HG03196 (cell line): ENCODE results near the gene MRPL54.
"Not testable (repeated sequence)": the region's sequence is repeated elsewhere in the genome, so short reads cannot be mapped to it uniquely, and the experiment has no call there.

Experiments
- ATAC-seq: cut with Tn5 transposase; IDR thresholded peaks from one replicate; pipeline ENCODE4 v1.9.1; 2021; ENCODE audit not compliant: unreplicated experiment

MRPL54 gene

GRCh38 chr19:3738477-3739220, 23.8 kb upstream of the MRPL54 start:
- ATAC-seq: no peak

- no peak for ATAC-seq
These were observed 22.1 kb upstream of the MRPL54 start for GRCh38 chr19:3740431-3740830.

GRCh38 chr19:3743486-3743885, 19.0 kb upstream of the MRPL54 start:
- ATAC-seq: no peak

GRCh38 chr19:3745363-3746045, 17.0 kb upstream of the MRPL54 start:
- ATAC-seq: no peak

GRCh38 chr19:3746371-3747056, 16.0 kb upstream of the MRPL54 start:
- no peak for ATAC-seq

- no peak for ATAC-seq
These were observed 13.5 kb upstream of the MRPL54 start for GRCh38 chr19:3748965-3749364.

- ATAC-seq: no peak
These were observed 12.3 kb upstream of the MRPL54 start for GRCh38 chr19:3750211-3750610.

GRCh38 chr19:3751236-3751635, 11.2 kb upstream of the MRPL54 start:
- no peak for ATAC-seq

GRCh38 chr19:3752492-3752891, 10.0 kb upstream of the MRPL54 start:
- no peak for ATAC-seq

- ATAC-seq: no peak
These were observed 8.7 kb upstream of the MRPL54 start for GRCh38 chr19:3753631-3754410.

- not testable (repeated sequence) for ATAC-seq
These were observed 4.8 kb upstream of the MRPL54 start for GRCh38 chr19:3757705-3758104.

- ATAC-seq: not testable (repeated sequence)
These were observed 4.2 kb upstream of the MRPL54 start for GRCh38 chr19:3758297-3758696.

- no peak for ATAC-seq
These were observed 2.8 kb upstream of the MRPL54 start for GRCh38 chr19:3759482-3760254.

- ATAC-seq: no peak
These were observed 1.6 kb upstream of the MRPL54 start for GRCh38 chr19:3760871-3761361.

GRCh38 chr19:3761382-3762129, 926 bp upstream of the MRPL54 start, which contains the start of gene APBA3:
Gene APBA3 (minus strand): TSS chr19:3761692. CDS start chr19:3760264, 1,428 bp downstream.
- peak; percentile 52 for ATAC-seq

- no peak for ATAC-seq
These were observed 380 bp upstream of the MRPL54 start for GRCh38 chr19:3762130-3762473.

GRCh38 chr19:3765121-3765520, 2.6 kb downstream of the MRPL54 start:
- no peak for ATAC-seq

- ATAC-seq: not testable (repeated sequence)
These were observed 3.3 kb downstream of the MRPL54 start for GRCh38 chr19:3765757-3766156.

GRCh38 chr19:3766520-3766919, 4.0 kb downstream of the MRPL54 start:
- no peak for ATAC-seq

GRCh38 chr19:3767050-3767449, 4.6 kb downstream of the MRPL54 start:
- ATAC-seq: no peak
